ENCODE results near the gene PGM3.

Gene PGM3

GRCh38 chr6:83182114-83182513, 11.0 kb downstream of the PGM3 start:
- TF ChIP-seq CTCF (IDR thresholded peaks at IDR 0.05; ENCODE audit: insufficient read depth, missing control alignments): no peak
- no peak for FAIRE-seq
- DNase-seq (ENCODE audit: insufficient read length, low spot score): no peak

- no peak for TF ChIP-seq CTCF (IDR thresholded peaks at IDR 0.05; ENCODE audit: insufficient read depth, missing control alignments)
- FAIRE-seq (peak; percentile 11), DNase-seq (ENCODE audit: insufficient read length, low spot score) (no peak)
Observed at GRCh38 chr6:83180426-83180950, 12.6 kb downstream of the PGM3 start.

DNA sequence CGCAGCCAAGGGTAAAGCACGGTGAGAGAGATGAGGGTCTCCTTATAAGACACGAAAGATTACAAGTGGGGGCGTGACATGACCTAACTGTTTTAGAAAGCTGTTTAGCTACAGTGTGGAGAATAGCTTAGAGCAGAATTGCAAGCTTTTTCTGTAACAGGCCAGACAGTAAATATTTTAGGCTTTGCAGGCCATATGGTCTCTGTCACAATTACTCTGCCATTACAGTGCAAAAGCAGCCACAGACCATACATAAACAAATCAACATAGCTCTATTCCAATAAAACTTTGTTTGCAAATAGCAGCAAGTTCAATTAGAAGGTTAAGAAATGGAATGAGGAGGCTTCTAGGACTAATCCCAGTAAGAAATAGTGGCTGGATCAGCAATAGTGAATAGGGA, 16.8 kb downstream of the PGM3 start:
- no peak for TF ChIP-seq CTCF (IDR thresholded peaks at IDR 0.05; ENCODE audit: insufficient read depth, missing control alignments)
- FAIRE-seq (no peak), DNase-seq (ENCODE audit: insufficient read length, low spot score) (no peak)

GRCh38 chr6:83169511-83169910, 23.6 kb downstream of the PGM3 start:
- DNase-seq (ENCODE audit: insufficient read length, low spot score): no peak
- FAIRE-seq: no peak
- no peak for TF ChIP-seq CTCF (IDR thresholded peaks at IDR 0.05; ENCODE audit: insufficient read depth, missing control alignments)

DNA sequence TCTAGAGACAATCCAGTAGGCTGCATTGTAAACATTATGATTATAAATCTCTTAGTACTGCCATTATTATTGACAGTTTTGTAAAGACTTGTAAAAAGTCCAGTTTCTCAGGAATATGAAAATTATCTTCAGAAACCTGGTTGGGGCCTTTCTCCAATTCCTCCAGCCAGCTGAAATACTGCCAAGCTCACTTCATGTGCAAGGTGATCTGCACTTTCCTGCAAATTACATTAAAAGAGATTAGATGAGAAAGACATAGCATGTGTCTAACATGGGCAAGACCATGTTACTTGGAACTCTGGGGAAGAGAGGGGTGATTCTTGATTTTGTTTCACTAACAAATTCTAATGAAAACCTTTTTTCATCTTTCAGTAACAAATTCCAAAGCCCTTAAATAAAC, 24.0 kb downstream of the PGM3 start:
- DNase-seq (ENCODE audit: insufficient read length, low spot score) (no peak), FAIRE-seq (no peak)
- no peak for TF ChIP-seq CTCF (IDR thresholded peaks at IDR 0.05; ENCODE audit: insufficient read depth, missing control alignments)

GRCh38 chr6:83168556-83168955, 24.5 kb downstream of the PGM3 start:
- no peak for FAIRE-seq
- DNase-seq (ENCODE audit: insufficient read length, low spot score): no peak
- no peak for TF ChIP-seq CTCF (IDR thresholded peaks at IDR 0.05; ENCODE audit: insufficient read depth, missing control alignments)

DNA sequence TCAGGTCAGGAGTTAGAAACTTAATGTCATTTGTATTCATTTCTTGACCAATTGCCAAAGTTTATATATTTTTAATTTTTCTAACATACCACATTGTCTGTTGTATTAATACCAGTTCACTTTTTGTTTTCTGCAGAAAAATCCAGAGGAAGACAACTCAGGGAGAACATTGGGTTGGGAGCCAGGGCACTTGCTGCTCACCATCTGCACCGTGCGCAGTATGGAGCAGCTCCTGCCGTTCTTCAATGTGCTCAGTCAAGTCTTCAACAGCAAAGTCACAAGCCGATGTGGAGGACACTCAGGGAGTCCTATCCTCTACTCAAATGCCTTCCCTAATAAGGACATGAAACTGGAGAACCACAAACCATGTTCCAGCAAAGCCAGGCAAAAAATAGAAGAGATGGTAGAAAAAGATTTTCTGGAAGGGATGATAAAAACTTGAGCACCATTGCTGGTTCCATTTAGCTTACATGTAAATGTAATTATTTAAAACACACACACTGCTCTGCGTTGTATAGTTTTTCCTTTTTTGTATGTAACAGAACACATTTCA, 25.3 kb downstream of the PGM3 start:
- FAIRE-seq: no peak
- no peak for DNase-seq (ENCODE audit: insufficient read length, low spot score)
- TF ChIP-seq CTCF (IDR thresholded peaks at IDR 0.05; ENCODE audit: insufficient read depth, missing control alignments): no peak
